Ishikawa (cell line): ENCODE results near the gene SEMA3G.
A peak's percentile ranks its signal among the peaks of the same experiment; 100 is the strongest.

Source experiments
- CREB1 ChIP-seq: IDR thresholded peaks from 2 replicates; pipeline ENCODE4 v1.6.1; 2012; ENCODE audit warnings: low read depth
- EGR1 ChIP-seq: IDR thresholded peaks from 2 replicates; pipeline ENCODE4 v1.6.1; 2012
- EP300 ChIP-seq: IDR thresholded peaks from 2 replicates; pipeline ENCODE4 v1.6.1; 2012; ENCODE audit warnings: borderline replicate concordance
- MAX ChIP-seq: IDR thresholded peaks from 2 replicates; pipeline ENCODE4 v1.6.1; 2012
- REST ChIP-seq: IDR thresholded peaks from 2 replicates; pipeline ENCODE4 v1.6.1; 2012; ENCODE audit warnings: low read depth, mild to moderate bottlenecking
- TAF1 ChIP-seq: IDR thresholded peaks from 2 replicates; pipeline ENCODE4 v1.6.1; 2012; ENCODE audit warnings: low read depth, mild to moderate bottlenecking
- TEAD4 ChIP-seq: IDR thresholded peaks from 2 replicates; pipeline ENCODE4 v1.6.1; 2012
- USF1 ChIP-seq: IDR thresholded peaks from 2 replicates; pipeline ENCODE4 v1.6.1; 2012
- YY1 ChIP-seq: IDR thresholded peaks from 2 replicates; pipeline ENCODE4 v1.6.1; 2012; ENCODE audit warnings: low read depth

- no peak for TF ChIP-seq CREB1
- no peak for TF ChIP-seq EP300
- peak; percentile 87 for TF ChIP-seq EGR1
- TF ChIP-seq TAF1 = no peak
- TF ChIP-seq TEAD4 = peak; percentile 45; the same call in 1 of the 2 replicates
- TF ChIP-seq MAX = no peak
- no peak for TF ChIP-seq REST
- TF ChIP-seq YY1 = no peak
- no peak for TF ChIP-seq USF1
Observed at GRCh38 chr3:52452570-52453221, 7.8 kb upstream of the SEMA3G start.
